GM12801 (cell line): Measurements from ENCODE around the gene RHOA.

Experiments used
- CTCF ChIP-seq: IDR thresholded peaks from one replicate; pipeline ENCODE4 v1.5.1; 2011; ENCODE audit warnings: control low read depth; ENCODE audit not compliant: insufficient read length; ENCODE audit errors: extremely low read depth

Gene RHOA

GRCh38 chr3:49417516-49418120 lies 5.8 kb upstream of the RHOA start:
- TF ChIP-seq CTCF = no peak

GRCh38 chr3:49416867-49417266 lies 5.1 kb upstream of the RHOA start:
- no peak for TF ChIP-seq CTCF

GRCh38 chr3:49415931-49416601 lies 4.3 kb upstream of the RHOA start:
- TF ChIP-seq CTCF = no peak

- TF ChIP-seq CTCF = no peak
Observed at GRCh38 chr3:49414753-49415152, 3.0 kb upstream of the RHOA start.

- no peak for TF ChIP-seq CTCF
Observed at GRCh38 chr3:49413338-49413734, 1.6 kb upstream of the RHOA start.

GRCh38 chr3:49412632-49413337 lies 1.0 kb upstream of the RHOA start:
- no peak for TF ChIP-seq CTCF

- TF ChIP-seq CTCF = no peak
Observed at GRCh38 chr3:49411535-49411967, 225 bp downstream of the RHOA start.
